ENCODE data around the gene ZMIZ2. TPM values are rescaled to one million over a fixed set of nuclear protein-coding genes. Genes with fewer than 3 reads are reported as not detected.

ZMIZ2 gene
- total and polyA plus RNA-seq, 2 of the 8 experiments (the other 6 are each of a cell fraction or from before 2014, with no cell fraction given), result 24.4 to 66.4 TPM

DNA sequence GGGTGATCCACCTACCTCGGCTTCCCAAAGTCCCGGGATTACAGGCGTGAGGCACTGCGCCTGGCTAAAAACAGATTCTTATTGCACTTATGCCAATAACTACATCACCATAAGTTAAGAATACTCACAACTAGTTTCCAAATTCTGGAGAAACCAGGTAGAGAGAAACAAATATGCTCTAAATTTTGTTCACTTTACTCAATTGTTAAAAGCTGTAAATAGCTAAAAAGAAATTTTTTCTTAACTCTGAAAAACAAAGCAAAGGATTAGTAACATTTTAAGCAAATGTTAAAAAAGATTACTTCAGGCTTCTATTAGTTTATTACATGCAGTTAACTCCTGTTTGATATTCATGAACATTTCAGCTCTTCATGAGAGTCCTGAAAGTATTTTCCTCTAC is 28.3 kb upstream of the ZMIZ2 start:
- POLR2A ChIA-PET (ENCODE audit: partially characterized antibody), result interaction anchor here (0.6 kb wide), 1 partner anchor 117 kb away, joined by 4 read pairs; no protein-coding TSS in a partner anchor
- H3K36me3 ChIP-seq (ENCODE audit: control insufficient read depth in 2 of 4, insufficient read depth in 4 of 4, low read length in 3 of 4), result no peaks in the 10 kb centered on the region
- H3K79me2 ChIP-seq (ENCODE audit: control insufficient read depth in 1 of 2, insufficient read depth in 2 of 2, low read length in 2 of 2), result no peaks in the 10 kb centered on the region
- H3K27ac ChIP-seq (ENCODE audit: low read depth, low read length), result no peak overlapping the region
- DNase-seq (ENCODE audit: low read depth in 1 of 2, low spot score in 2 of 2) (no peak), FAIRE-seq (no peak)
- H3K4me3 ChIP-seq (ENCODE audit: extremely low read depth in 1 of 4, insufficient read depth in 2 of 4, low read depth in 3 of 4, low read length in 4 of 4), result no peak overlapping the region
- no peak overlapping the region for H2AK5ac ChIP-seq (ENCODE audit: low read depth, low read length)
- H3K23ac ChIP-seq (ENCODE audit: insufficient read length), result no peak overlapping the region
- 96% methylated on average over 4 of the region's 4 CpGs; no CpG with 5 or more reads in 1 of the 2 experiments for WGBS, 2 experiments (ENCODE audit: extremely low coverage in 1 of 2, insufficient coverage in 1 of 2, insufficient read length in 1 of 2, insufficient replicate concordance in 2 of 2, low coverage in 1 of 2, low lambda C conversion rate in 2 of 2, missing lambda C conversion rate in 1 of 2)
- H4K20me1 ChIP-seq (replicated peaks in 1 of 2; ENCODE audit: control insufficient read depth in 1 of 2, insufficient read depth in 2 of 2, low read length in 2 of 2), result no peaks in the 10 kb centered on the region
- peaks cover 4 to 11% of the 10 kb centered on the region in 2 experiments; a peak in 2 of 4 replicates for H3K9me3 ChIP-seq (ENCODE audit: insufficient read depth in 2 of 2, low read depth in 1 of 2, low read length in 1 of 2)
- no peaks in the 10 kb centered on the region for H3K23me2 ChIP-seq (ENCODE audit: low read depth, low read length)
- H3K18ac ChIP-seq (ENCODE audit: extremely low read depth, low read length), result no peak overlapping the region
- no peak overlapping the region for H4K5ac ChIP-seq (ENCODE audit: insufficient read length, low read depth, low read length)
- H2BK120ac ChIP-seq (replicated peaks; ENCODE audit: low read depth, low read length), result no peak overlapping the region
- H2BK5ac ChIP-seq (ENCODE audit: low read depth, low read length), result no peak overlapping the region
- CTCF ChIA-PET (ENCODE audit: partially characterized antibody), result interaction anchor here (1.0 kb wide), 1 partner anchor 19 kb away, joined by 3 read pairs; no protein-coding TSS in a partner anchor
- H3K9ac ChIP-seq (replicated peaks in 1 of 4; ENCODE audit: extremely low read depth in 1 of 4, low read depth in 3 of 4, low read length in 3 of 4), result no peak overlapping the region
- no peak overlapping the region for H2AFZ ChIP-seq (ENCODE audit: low read length)
- no peaks in the 10 kb centered on the region for H3K27me3 ChIP-seq (replicated peaks in 1 of 4; ENCODE audit: control insufficient read depth in 3 of 4, extremely low read depth in 1 of 4, insufficient read depth in 3 of 4, low read length in 3 of 4)
- no peak overlapping the region for H2BK15ac ChIP-seq (ENCODE audit: low read length)
- H3K79me1 ChIP-seq (ENCODE audit: low read depth, low read length), result no peaks in the 10 kb centered on the region
- H4K8ac ChIP-seq (ENCODE audit: extremely low read depth, insufficient read depth, low read length), result no peak overlapping the region
- H3K14ac ChIP-seq (ENCODE audit: insufficient read length), result no peak overlapping the region
- no peak overlapping the region for H2BK20ac ChIP-seq (ENCODE audit: low read length)
- H3K4me1 ChIP-seq (replicated peaks in 1 of 4; ENCODE audit: control insufficient read depth in 3 of 4, insufficient read depth in 4 of 4, low read length in 3 of 4), result no peaks in the 10 kb centered on the region
- no peak overlapping the region for H2BK12ac ChIP-seq (ENCODE audit: low read depth, low read length)
- no peak overlapping the region for H3K4ac ChIP-seq (replicated peaks; ENCODE audit: insufficient read length, low read depth, low read length)
- no peak overlapping the region for H3K56ac ChIP-seq (replicated peaks; ENCODE audit: insufficient read length, low read depth, low read length)
- H4K91ac ChIP-seq (replicated peaks; ENCODE audit: insufficient read length, low read length), result no peak overlapping the region
- H3K4me2 ChIP-seq (ENCODE audit: insufficient read depth in 1 of 2, low read depth in 2 of 2, low read length in 2 of 2), result no peak overlapping the region
- TF ChIP-seq SP4 (IDR thresholded peaks at IDR 0.05; ENCODE audit: low read length) (no peak), CHD2 (IDR thresholded peaks at IDR 0.05; ENCODE audit: low read length) (no peak)

All from H1 (cell line).